Testis (tissue), 3 donors: ENCODE data around the gene DEFB119. TPM values are rescaled to one million over a fixed set of nuclear protein-coding genes. Genes with fewer than 3 reads are reported as not detected.
A peak's percentile ranks its signal among the peaks of the same experiment; 100 is the strongest.
"Not testable (repeated sequence)": the region's sequence is repeated elsewhere in the genome, so short reads cannot be mapped to it uniquely, and the experiment has no call there.

Experiments
- DNase-seq: peaks from one replicate; pipeline ENCODE4 v3.0.0-alpha.2; 2019
- H3K27ac ChIP-seq, 2 donors: fragments of 200-600 bp; sonication (generic); one replicate each; pipeline ENCODE4 v1.5.1; 2019
- H3K27me3 ChIP-seq: fragments of 200-600 bp; sonication (generic); one replicate; pipeline ENCODE4 v1.5.1; 2019
- H3K36me3 ChIP-seq: fragments of 200-600 bp; sonication (generic); one replicate; pipeline ENCODE4 v1.5.1; 2017; ENCODE audit warnings: low read depth; ENCODE audit errors: missing control alignments
- H3K4me1 ChIP-seq: fragments of 200-600 bp; sonication (generic); one replicate; pipeline ENCODE4 v1.5.1; 2019
- H3K4me3 ChIP-seq, 2 donors: fragments of 200-600 bp; sonication (generic); one replicate each; pipeline ENCODE4 v1.5.1; 2017 to 2019
- H3K9me3 ChIP-seq: fragments of 200-600 bp; sonication (generic); one replicate; pipeline ENCODE4 v1.5.1; 2017
- CTCF ChIP-seq, 3 experiments: fragments of 450-650 bp in 2 of 3; fragments of 200-600 bp in 1 of 3; sonication (generic) in 1 of 3; IDR thresholded peaks; one replicate each; pipeline ENCODE4 v1.5.1; 2016 to 2019; ENCODE audit warnings: antibody characterized with exemption in 3 of 3, mild to moderate bottlenecking in 2 of 3, moderate library complexity in 1 of 3
- POLR2A ChIP-seq: fragments of 450-650 bp; IDR thresholded peaks from one replicate; pipeline ENCODE4 v1.6.1; 2017; ENCODE audit warnings: antibody characterized with exemption, mild to moderate bottlenecking, moderate library complexity
- WGBS, 2 donors: methylation state at CpG; one replicate each; pipeline ENCODE4 v1.1.5; 2018; 5-methylcytosine and 5-hydroxymethylcytosine counted together
- intact Hi-C: fragments of 100-400 bp; cut with DNase I; formaldehyde crosslinking; loops from one replicate; pipeline ENCODE4 v1.15.1; 2023; ENCODE audit warnings: low total_unique reads
- polyA plus RNA-seq: library from polyadenylated mRNA; stranded (reverse); fragments of 350-450 nt; fragmentation: Illumina TruSeq; extraction: RNeasy Lipid Tissue Mini Kit (QIAGEN cat#74804); gene quantifications from one replicate; pipeline ENCODE4 v1.2.3, GENCODE V29; 2014; ENCODE audit warnings: low read depth, low replicate concordance; ENCODE audit not compliant: insufficient read depth
- total RNA-seq, 2 donors: library from RNA; depleted of rRNA; stranded (reverse); fragments of >200 nt; gene quantifications; one replicate each; pipeline ENCODE4 v1.2.3, GENCODE V29; 2016

DEFB119 gene
- total and polyA plus RNA-seq, 3 donors from 2014 or later = 538 to 814 (median 549) TPM

- no peaks in the 10 kb centered on the region for H3K27me3 ChIP-seq
- WGBS, 2 donors = 39 to 73% methylated on average over 1 of the region's 1 CpG
- intact Hi-C loops = no loop called here
Measured at GRCh38 chr20:31403886-31404285, 13.5 kb upstream of the DEFB119 start.

GRCh38 chr20:31394900-31395299, 4.5 kb upstream of the DEFB119 start:
- Histone ChIP-seq H3K4me3 (no peak overlapping the region), H3K27me3 (no peaks in the 10 kb centered on the region), H3K36me3 (no peaks in the 10 kb centered on the region), H3K9me3 (no peaks in the 10 kb centered on the region), H3K4me1 (peaks cover 14% of the 10 kb centered on the region), H3K27ac (no peak overlapping the region)
- TF ChIP-seq POLR2A (no peak), CTCF (IDR thresholded peaks at IDR 0.05) (no peak)
- intact Hi-C loops = no loop called here
- 47 to 52% methylated on average over 3 of the region's 3 CpGs for WGBS, 2 donors
- no peak for DNase-seq

More at GRCh38 chr20:31403886-31404285, 13.5 kb upstream of the DEFB119 start:
- H3K4me1 ChIP-seq = peaks cover 5% of the 10 kb centered on the region
- no peak for TF ChIP-seq POLR2A
- TF ChIP-seq CTCF (IDR thresholded peaks at IDR 0.05) = no peak
- DNase-seq = no peak
- no peak overlapping the region for H3K27ac ChIP-seq
- no peak overlapping the region for H3K4me3 ChIP-seq
- no peaks in the 10 kb centered on the region for H3K36me3 ChIP-seq
- no peaks in the 10 kb centered on the region for H3K9me3 ChIP-seq

GRCh38 chr20:31392836-31393235, 2.4 kb upstream of the DEFB119 start:
- Histone ChIP-seq H3K27ac (peak overlapping the region in 1 of 2 donors; percentile 48), H3K4me3 (no peak overlapping the region), H3K9me3 (no peaks in the 10 kb centered on the region), H3K36me3 (no peaks in the 10 kb centered on the region), H3K27me3 (no peaks in the 10 kb centered on the region), H3K4me1 (peaks cover 9% of the 10 kb centered on the region)
- intact Hi-C loops = no loop called here
- WGBS, 2 donors = 45 to 46% methylated on average over 2 of the region's 2 CpGs
- no peak for TF ChIP-seq CTCF (IDR thresholded peaks at IDR 0.05)
- no peak for TF ChIP-seq POLR2A
- DNase-seq = no peak

GRCh38 chr20:31374346-31374745, 16.0 kb downstream of the DEFB119 start:
- no peaks in the 10 kb centered on the region for H3K4me1 ChIP-seq
- intact Hi-C loops = no loop called here
- no peak for TF ChIP-seq POLR2A
- TF ChIP-seq CTCF (IDR thresholded peaks at IDR 0.05) = no peak
- no peak overlapping the region for H3K27ac ChIP-seq
- H3K27me3 ChIP-seq = no peaks in the 10 kb centered on the region
- 78 to 80% methylated on average over 2 of the region's 2 CpGs for WGBS, 2 donors
- no peaks in the 10 kb centered on the region for H3K36me3 ChIP-seq
- H3K9me3 ChIP-seq = no peaks in the 10 kb centered on the region
- H3K4me3 ChIP-seq = no peak overlapping the region
- DNase-seq = no peak

GRCh38 chr20:31368301-31368700, 22.1 kb downstream of the DEFB119 start, which contains the start of gene DEFB118:
DEFB118 (plus strand) TSS chr20:31368601; CDS start chr20:31368651, 50 bp downstream.
- no peak for TF ChIP-seq POLR2A
- no peak for TF ChIP-seq CTCF (IDR thresholded peaks at IDR 0.05)
- H3K36me3 ChIP-seq = no peaks in the 10 kb centered on the region
- no peak within 1 kb of the TSS for H3K4me3 ChIP-seq
- H3K4me1 ChIP-seq = no peaks in the 10 kb centered on the region
- no peaks in the 10 kb centered on the region for H3K27me3 ChIP-seq
- no peak for DNase-seq
- H3K9me3 ChIP-seq = no peaks in the 10 kb centered on the region
- 78 to 85% methylated on average over 2 of the region's 2 CpGs for WGBS, 2 donors
- intact Hi-C loops = no loop called here
- H3K27ac ChIP-seq = no peak within 1 kb of the TSS

GRCh38 chr20:31364272-31364671, 26.1 kb downstream of the DEFB119 start:
- H3K4me1 ChIP-seq, DNase-seq, H3K36me3 ChIP-seq, H3K4me3 ChIP-seq, H3K27me3 ChIP-seq, H3K27ac ChIP-seq, intact Hi-C loops, H3K9me3 ChIP-seq: not testable (repeated sequence)
- WGBS, 2 donors = 39 to 67% methylated on average over 5 of the region's 5 CpGs
